ENCODE data around the gene WASF1.

GRCh38 chr6:110214338-110214737, 34.9 kb upstream of the WASF1 start:
- TF ChIP-seq POLR2A (IDR thresholded peaks at IDR 0.05) (no peak), CTCF (IDR thresholded peaks at IDR 0.05) (no peak), POLR2AphosphoS5 (IDR thresholded peaks at IDR 0.05) (no peak), EP300 (IDR thresholded peaks at IDR 0.05) (no peak)
